DMS79 (cell line): Measurements from ENCODE around the gene TRAM2.
"Not testable (repeated sequence)": the region's sequence is repeated elsewhere in the genome, so short reads cannot be mapped to it uniquely, and the experiment has no call there.

Experiments
- DNase-seq: peaks from one replicate; lab custom pipeline; 2025; lab: John Stamatoyannopoulos, UW

Gene TRAM2

DNA sequence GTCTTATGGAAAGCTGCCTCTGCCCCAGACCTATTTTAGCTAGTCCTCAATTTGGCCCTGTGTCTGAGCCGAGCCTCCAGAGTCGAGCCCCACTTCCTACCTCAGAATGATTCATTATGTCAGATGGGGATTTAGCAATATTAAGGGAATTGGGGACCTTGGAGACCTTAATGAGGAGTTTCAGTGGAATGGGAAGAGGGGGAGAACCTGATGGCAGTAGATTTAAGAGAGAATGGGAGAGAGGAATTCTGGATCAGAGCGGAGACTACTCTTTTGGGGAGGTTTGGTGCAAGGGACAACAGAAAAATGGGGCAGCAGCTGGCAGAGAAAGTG, 93.2 kb downstream of the TRAM2 start:
- no peak for DNase-seq

DNA sequence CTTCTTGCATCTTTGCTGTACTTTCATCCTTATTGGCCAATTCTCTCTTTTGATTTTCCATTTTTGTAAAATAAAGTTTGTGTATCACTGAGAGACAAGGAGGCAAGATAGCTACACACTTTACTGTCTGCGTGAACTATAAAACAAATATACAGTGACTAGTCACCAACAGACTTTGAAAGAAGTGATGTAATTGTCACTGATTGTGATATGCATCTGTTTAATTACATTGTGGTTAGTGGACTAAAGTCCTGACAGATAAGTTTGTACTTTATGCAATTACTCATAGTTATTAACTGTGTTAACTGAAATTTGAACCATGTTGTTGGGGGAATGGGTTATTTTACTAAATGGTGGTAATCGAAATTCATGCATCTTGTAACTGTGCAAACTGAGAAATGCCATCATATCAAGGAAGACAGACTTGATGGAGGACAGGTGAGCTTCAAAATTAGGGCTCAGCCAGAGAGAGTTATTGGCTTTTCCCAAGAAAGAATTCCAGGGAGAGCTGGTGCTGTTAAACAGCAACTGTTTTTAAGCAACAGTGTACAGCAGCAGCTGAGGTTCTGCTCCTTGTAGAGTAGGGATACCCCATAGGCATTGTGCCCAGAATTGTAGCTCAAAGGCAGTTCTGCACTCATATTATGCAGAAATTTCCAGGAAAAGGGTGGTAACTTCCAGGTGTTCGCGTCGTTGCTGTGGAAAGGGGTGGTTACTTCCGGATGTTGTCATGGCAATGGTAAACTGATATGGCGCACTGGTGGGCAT, 93.8 kb downstream of the TRAM2 start:
- no peak for DNase-seq

GRCh38 chr6:52475307-52475706, 101.6 kb downstream of the TRAM2 start:
- no peak for DNase-seq

GRCh38 chr6:52474173-52474572, 102.7 kb downstream of the TRAM2 start:
- DNase-seq = no peak

GRCh38 chr6:52461194-52461593, 115.7 kb downstream of the TRAM2 start:
- DNase-seq = not testable (repeated sequence)

GRCh38 chr6:52457096-52457495, 119.8 kb downstream of the TRAM2 start:
- no peak for DNase-seq

DNA sequence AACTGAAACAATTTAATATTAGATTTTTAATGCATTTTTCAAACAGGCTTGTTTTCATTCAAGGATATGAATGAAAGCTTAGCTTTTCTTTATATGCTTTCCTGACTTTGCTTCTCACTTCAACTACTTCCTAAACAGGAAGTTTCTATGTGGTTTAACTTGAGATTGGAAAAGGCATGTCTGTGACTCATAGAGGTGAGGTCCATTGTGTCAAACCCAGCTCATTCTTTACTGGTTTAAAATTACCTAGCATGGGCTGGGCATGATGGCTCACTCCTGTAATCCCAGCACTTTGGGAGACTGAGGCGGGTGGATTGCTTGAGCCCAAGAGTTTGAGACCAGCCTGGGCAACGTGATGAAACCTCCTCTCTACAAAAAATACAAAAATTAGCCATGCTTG, 122.3 kb downstream of the TRAM2 start:
- DNase-seq = no peak
